Hindlimb muscle (tissue), 1 donor: ENCODE data around the gene DACT1. TPM values are rescaled to one million over a fixed set of nuclear protein-coding genes. Genes with fewer than 3 reads are reported as not detected.

Source experiments
- DNase-seq: peaks from one replicate; pipeline ENCODE4 v3.0.0-alpha.2; 2013
- polyA plus RNA-seq: library from polyadenylated mRNA; unstranded; fragments of 120-200 nt; gene quantifications from one replicate; pipeline ENCODE4 v1.2.1, GENCODE V29; 2013; ENCODE audit not compliant: insufficient read length

The DACT1 gene
- polyA plus RNA-seq, 1 donor, result 22.9 TPM

GRCh38 chr14:58635091-58635830 is 2.5 kb upstream of the DACT1 start:
- no peak for DNase-seq

- no peak for DNase-seq
Measured at GRCh38 chr14:58636129-58636528, 1.6 kb upstream of the DACT1 start.

DNA sequence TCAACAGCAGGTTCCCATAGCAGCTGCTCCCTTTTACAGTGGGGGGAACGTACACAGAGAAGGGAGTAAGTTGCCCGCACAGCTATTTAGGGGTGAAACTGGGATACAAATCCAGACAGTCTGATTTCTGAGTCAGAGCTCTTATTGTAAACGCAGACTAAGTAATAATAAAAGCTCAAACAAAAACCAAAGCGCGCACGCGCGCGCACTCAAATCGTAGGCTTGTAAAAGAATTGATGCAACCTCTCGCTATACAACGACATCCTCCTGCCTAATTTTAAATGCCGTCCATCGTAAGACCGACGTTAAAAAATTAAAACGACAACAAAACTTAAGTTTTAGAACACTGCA is 747 bp upstream of the DACT1 start:
- peak; percentile 84 for DNase-seq

- DNase-seq, result peak; percentile 51
Measured at GRCh38 chr14:58638231-58639197, 752 bp downstream of the DACT1 start.

DNA sequence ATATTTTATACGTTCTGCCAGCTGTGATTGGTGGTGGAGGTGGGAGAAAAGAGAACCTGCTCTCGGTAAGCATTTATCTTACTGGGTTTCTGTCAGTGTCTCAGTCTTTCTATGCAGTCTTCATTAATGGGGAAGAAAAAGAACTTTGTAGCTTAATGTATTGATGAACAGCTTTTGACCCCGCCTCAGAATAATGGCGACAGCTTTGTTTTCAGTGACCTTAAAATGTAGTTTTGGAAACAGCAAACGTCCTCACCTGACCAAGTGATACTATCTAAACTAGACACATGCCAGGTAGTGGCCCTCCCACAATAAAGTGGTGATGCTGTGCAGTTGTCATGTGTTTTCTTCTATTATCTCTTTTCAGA is 1.4 kb downstream of the DACT1 start:
- DNase-seq, result peak; percentile 38

DNA sequence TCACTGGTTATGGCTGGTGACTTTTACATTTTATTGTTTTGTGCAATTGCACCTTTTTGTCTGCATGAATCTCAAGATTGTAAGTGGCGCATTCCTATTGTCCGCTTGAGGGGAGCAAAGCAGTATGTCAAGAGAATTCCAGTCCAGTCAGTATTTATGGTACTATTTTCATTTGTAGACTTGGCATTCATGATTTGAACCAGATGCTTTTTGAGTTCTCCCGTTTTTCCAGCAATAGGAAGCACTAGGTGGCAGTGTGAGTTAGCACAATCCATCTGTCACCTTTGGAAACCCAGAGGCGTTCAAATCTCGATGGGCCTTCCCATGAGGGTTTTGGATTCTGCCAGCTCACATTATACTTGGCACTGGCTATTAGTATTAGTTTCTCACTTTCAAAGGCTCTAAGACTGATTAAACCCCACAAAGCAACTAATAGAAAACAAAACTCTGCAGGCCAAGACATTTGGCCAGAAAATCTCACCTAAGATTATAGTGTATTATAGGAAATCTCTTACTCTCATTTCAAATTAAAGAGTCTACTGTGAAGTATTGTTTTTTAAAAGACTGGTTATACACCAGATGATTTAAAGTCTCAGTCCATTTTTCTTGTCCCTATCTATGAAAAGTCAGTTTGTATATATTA is 2.2 kb downstream of the DACT1 start:
- DNase-seq, result peak; percentile 85

GRCh38 chr14:58640959-58641358 is 3.2 kb downstream of the DACT1 start:
- no peak for DNase-seq

DNA sequence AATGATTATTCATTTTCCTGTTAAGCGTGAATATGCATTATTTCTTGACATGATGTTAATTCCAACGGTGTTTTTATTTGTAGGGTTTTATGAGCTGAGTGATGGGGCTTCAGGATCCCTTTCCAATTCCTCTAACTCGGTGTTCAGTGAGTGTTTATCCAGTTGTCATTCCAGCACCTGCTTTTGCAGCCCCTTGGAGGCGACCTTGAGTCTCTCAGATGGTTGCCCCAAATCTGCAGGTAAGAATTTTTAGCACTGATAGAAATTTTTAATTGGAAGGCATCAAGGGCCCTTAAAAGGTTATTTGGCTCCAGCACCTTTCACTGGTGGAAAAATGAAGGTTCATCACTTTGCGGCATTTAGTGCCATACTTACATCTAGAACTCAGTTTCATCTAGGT is 3.7 kb downstream of the DACT1 start:
- DNase-seq, result no peak

DNA sequence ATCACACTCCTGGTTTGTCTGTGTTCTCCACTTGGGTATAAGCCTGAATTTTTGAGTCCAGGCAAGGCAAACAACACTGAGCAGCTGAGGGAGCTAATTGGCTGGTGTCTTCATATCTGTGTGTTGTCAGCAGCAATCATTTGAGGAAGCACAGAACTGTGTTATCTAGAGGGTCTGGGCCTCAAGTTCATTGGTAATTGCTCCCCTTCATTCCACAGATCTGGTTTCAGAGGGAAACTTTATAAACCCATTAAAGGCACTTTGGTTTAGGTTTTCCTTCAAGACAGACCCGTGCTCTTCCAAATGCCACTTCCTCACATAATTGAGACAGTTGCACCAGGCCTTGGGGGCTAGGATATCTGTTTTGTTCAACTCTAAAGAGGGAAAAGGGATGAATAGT is 5.6 kb downstream of the DACT1 start:
- no peak for DNase-seq

DNA sequence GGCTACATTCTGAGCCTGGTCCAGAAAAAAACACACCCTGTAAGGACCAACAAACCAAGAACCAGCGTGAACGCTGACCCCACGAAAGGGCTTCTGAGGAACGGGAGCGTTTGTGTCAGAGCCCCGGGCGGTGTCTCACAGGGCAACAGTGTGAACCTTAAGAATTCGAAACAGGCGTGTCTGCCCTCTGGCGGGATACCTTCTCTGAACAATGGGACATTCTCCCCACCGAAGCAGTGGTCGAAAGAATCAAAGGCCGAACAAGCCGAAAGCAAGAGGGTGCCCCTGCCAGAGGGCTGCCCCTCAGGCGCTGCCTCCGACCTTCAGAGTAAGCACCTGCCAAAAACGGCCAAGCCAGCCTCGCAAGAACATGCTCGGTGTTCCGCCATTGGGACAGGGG is 7.9 kb downstream of the DACT1 start:
- no peak for DNase-seq

- no peak for DNase-seq
Measured at GRCh38 chr14:58646479-58646878, 8.7 kb downstream of the DACT1 start.

GRCh38 chr14:58647777-58648176 is 10.0 kb downstream of the DACT1 start:
- no peak for DNase-seq

DNA sequence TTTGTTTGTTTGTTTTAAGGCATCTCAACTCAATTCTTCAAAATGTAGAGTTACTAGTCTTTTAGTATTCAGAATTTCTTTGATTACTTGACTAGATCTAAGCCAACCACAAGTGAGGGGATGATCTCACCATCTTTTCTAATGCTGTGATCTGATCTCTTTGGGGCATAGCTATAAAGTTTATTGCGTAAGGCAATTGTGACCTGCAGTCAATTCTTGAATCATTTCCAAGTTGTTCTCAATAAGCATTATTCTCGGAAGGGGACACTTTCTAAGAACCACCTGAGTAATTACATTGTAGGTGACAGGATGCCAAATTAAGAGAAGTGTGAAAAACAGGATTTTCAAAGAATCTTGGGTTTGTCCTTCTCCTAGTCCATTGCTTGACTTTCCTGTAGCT is 13.1 kb downstream of the DACT1 start:
- DNase-seq, result no peak

GRCh38 chr14:58656671-58657411 is 19.1 kb downstream of the DACT1 start:
- no peak for DNase-seq

GRCh38 chr14:58659061-58659460 is 21.3 kb downstream of the DACT1 start:
- no peak for DNase-seq

GRCh38 chr14:58659846-58660245 is 22.1 kb downstream of the DACT1 start:
- peak; percentile 47 for DNase-seq

- no peak for DNase-seq
Measured at GRCh38 chr14:58660407-58660806, 22.6 kb downstream of the DACT1 start.

- no peak for DNase-seq
Measured at GRCh38 chr14:58662018-58662417, 24.3 kb downstream of the DACT1 start.

- DNase-seq, result no peak
Measured at GRCh38 chr14:58662759-58663158, 25.0 kb downstream of the DACT1 start.

DNA sequence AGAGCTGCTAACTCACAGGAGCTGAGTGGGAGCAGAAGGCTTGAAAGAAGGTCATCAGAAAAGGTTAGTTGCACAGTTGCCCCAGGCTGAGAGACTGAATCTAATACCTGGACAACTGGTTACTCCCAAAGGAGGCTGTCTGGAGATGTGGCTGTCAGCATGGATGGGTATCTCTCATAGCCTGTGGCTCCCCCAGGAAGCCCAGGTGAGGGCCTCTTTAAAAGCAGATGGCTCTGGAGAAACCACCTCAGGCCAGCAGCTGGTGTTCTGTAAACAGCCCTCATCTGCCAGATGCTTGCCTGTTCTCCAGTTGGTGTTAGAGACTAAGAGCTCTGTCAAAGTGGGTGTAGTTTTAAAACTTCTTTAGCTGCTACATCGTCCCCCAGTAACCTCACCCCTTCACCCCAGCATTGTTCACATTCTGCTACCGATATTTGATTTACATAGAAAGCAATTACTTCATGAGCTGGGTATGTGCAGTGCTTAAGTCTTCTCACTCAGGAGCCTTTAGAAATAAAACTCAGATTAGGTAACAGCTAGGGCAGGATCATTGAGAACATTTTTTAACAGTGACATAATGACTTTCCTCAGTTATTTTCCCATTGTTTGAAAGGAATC is 25.8 kb downstream of the DACT1 start:
- no peak for DNase-seq

- DNase-seq, result no peak
Measured at GRCh38 chr14:58665773-58666500, 28.2 kb downstream of the DACT1 start.

DNA sequence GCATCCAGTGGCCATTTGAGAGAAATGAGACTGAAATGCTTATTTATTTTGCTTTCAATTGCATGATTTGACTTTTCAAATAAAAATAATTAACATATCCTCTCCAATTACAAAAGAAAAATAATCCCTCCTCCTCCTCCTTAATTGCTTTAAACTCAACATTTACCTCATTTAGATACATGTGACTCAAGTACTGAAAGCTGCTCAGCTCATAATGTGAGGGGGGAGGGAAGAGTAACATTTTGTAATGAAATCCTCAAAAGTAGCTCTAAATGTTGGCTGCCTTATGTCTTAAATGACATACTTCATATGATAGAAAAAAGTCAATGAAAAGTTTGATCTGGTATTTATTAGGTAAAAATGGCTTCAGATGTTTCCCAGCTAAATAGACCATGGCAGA is 29.0 kb downstream of the DACT1 start:
- no peak for DNase-seq
